HEK293 (cell line): Measurements from ENCODE around the gene MLN.

Experiments
- CTCF ChIA-PET: fragments of 350-600 bp; formaldehyde crosslinking; extraction: SDS; loops from one replicate; lab custom pipeline; 2021; ENCODE audit warnings: antibody characterized with exemption; lab: Yijun Ruan, JAX
- POLR2A ChIA-PET: fragments of 300-600 bp; formaldehyde crosslinking; extraction: SDS; loops from one replicate; lab custom pipeline; 2020; ENCODE audit warnings: antibody characterized with exemption, inconsistent platforms; lab: Yijun Ruan, JAX
- H3K27ac ChIP-seq: fragments of 200-500 bp; sonication (Bioruptor generic); 2 replicates; pipeline ENCODE4 v1.5.1; 2014; ENCODE audit warnings: low read depth, low read length, control low read depth, inconsistent platforms; ENCODE audit errors: extremely low read depth
- H3K36me3 ChIP-seq, 2 experiments: fragments of 200-500 bp in 1 of 2; sonication (Bioruptor generic) in 1 of 2; 1 replicate in 1 of 2; 2 replicates in 1 of 2; pipeline ENCODE4 v1.5.1; 2014 to 2017; ENCODE audit warnings: inconsistent platforms in 2 of 2, low read length in 2 of 2; ENCODE audit not compliant: control insufficient read depth in 2 of 2, insufficient read depth in 1 of 2
- H3K4me1 ChIP-seq: fragments of 200-500 bp; sonication (Bioruptor generic); 2 replicates; pipeline ENCODE4 v1.5.1; 2014; ENCODE audit warnings: mild to moderate bottlenecking, low read length, inconsistent platforms; ENCODE audit not compliant: control insufficient read depth, insufficient read depth
- H3K4me3 ChIP-seq: 2 replicates; pipeline ENCODE4 v1.5.1; 2011; ENCODE audit warnings: low read depth, mild to moderate bottlenecking, control low read depth, low read length, moderate library complexity
- H3K9me3 ChIP-seq: fragments of 200-500 bp; sonication (Bioruptor generic); 2 replicates; pipeline ENCODE4 v1.5.1; 2014; ENCODE audit warnings: low read depth, low read length, inconsistent platforms; ENCODE audit not compliant: control insufficient read depth, insufficient read depth
- ATF2 ChIP-seq: fragments of 450-650 bp; formaldehyde crosslinking; IDR thresholded peaks from 2 replicates; pipeline ENCODE4 v1.5.1; 2016; ENCODE audit warnings: missing biosample characterization, missing genetic modification characterization, low read depth
- HOXD13 ChIP-seq: sonication (generic); formaldehyde crosslinking; IDR thresholded peaks from 2 replicates; pipeline ENCODE4 v1.8.0; 2022; ENCODE audit warnings: missing genetic modification reagents, borderline replicate concordance
- KLF17 ChIP-seq: fragments of 450-650 bp; formaldehyde crosslinking; IDR thresholded peaks from 2 replicates; pipeline ENCODE4 v1.5.1; 2016; ENCODE audit warnings: missing biosample characterization, missing genetic modification characterization
- PATZ1 ChIP-seq: fragments of 450-650 bp; formaldehyde crosslinking; IDR thresholded peaks from 2 replicates; pipeline ENCODE4 v1.5.1; 2016; ENCODE audit warnings: missing biosample characterization, missing genetic modification characterization
- PRDM6 ChIP-seq: fragments of 450-650 bp; formaldehyde crosslinking; IDR thresholded peaks from 2 replicates; pipeline ENCODE4 v1.5.1; 2017; ENCODE audit warnings: missing biosample characterization, missing genetic modification characterization
- ZBTB17 ChIP-seq: fragments of 450-650 bp; formaldehyde crosslinking; IDR thresholded peaks from 2 replicates; pipeline ENCODE4 v1.5.1; 2016; ENCODE audit warnings: missing biosample characterization, missing genetic modification characterization
- ZNF174 ChIP-seq: fragments of 450-650 bp; formaldehyde crosslinking; IDR thresholded peaks from 2 replicates; pipeline ENCODE4 v1.5.0; 2017; ENCODE audit warnings: missing biosample characterization, mild to moderate bottlenecking, missing genetic modification characterization
- ZNF175 ChIP-seq: fragments of 450-650 bp; formaldehyde crosslinking; IDR thresholded peaks from 2 replicates; pipeline ENCODE4 v1.5.1; 2016; ENCODE audit warnings: missing biosample characterization, missing genetic modification characterization
- ZNF19 ChIP-seq: fragments of 450-650 bp; formaldehyde crosslinking; IDR thresholded peaks from 2 replicates; pipeline ENCODE4; 2016; ENCODE audit warnings: missing biosample characterization, missing genetic modification characterization, low read depth
- ZNF239 ChIP-seq: fragments of 450-650 bp; formaldehyde crosslinking; IDR thresholded peaks from 2 replicates; pipeline ENCODE4 v1.5.1; 2016; ENCODE audit warnings: missing biosample characterization, missing genetic modification characterization
- ZNF280C ChIP-seq: fragments of 450-650 bp; formaldehyde crosslinking; IDR thresholded peaks from 2 replicates; pipeline ENCODE4 v1.5.1; 2016; ENCODE audit warnings: missing biosample characterization, missing genetic modification characterization
- ZNF292 ChIP-seq: fragments of 450-650 bp; formaldehyde crosslinking; IDR thresholded peaks from 2 replicates; pipeline ENCODE4 v1.5.1; 2016; ENCODE audit warnings: low read depth, missing biosample characterization, missing genetic modification characterization, borderline replicate concordance
- ZNF302 ChIP-seq: fragments of 450-650 bp; formaldehyde crosslinking; IDR thresholded peaks from 2 replicates; pipeline ENCODE4 v1.5.1; 2016; ENCODE audit warnings: missing biosample characterization, missing genetic modification characterization, low read depth
- ZNF433 ChIP-seq: fragments of 450-650 bp; formaldehyde crosslinking; IDR thresholded peaks from 2 replicates; pipeline ENCODE4 v1.5.1; 2016; ENCODE audit warnings: missing biosample characterization, missing genetic modification characterization, low read depth
- ZNF600 ChIP-seq: fragments of 450-650 bp; formaldehyde crosslinking; IDR thresholded peaks from 2 replicates; pipeline ENCODE4 v1.5.1; 2016; ENCODE audit warnings: missing biosample characterization, missing genetic modification characterization
- ZNF701 ChIP-seq: fragments of 450-650 bp; formaldehyde crosslinking; IDR thresholded peaks from 2 replicates; pipeline ENCODE4 v1.5.1; 2016; ENCODE audit warnings: missing biosample characterization, missing genetic modification characterization
- ZNF830 ChIP-seq: fragments of 450-650 bp; IDR thresholded peaks from 2 replicates; pipeline ENCODE4 v1.5.0; 2018; ENCODE audit warnings: missing biosample characterization, missing genetic modification characterization, low read depth, mild to moderate bottlenecking, moderate library complexity
- TF ChIP-seq, protein P1 (sequence below): fragments of 450-650 bp; formaldehyde crosslinking; IDR thresholded peaks from 2 replicates; pipeline ENCODE4 v1.5.1; 2016; ENCODE audit warnings: missing biosample characterization, missing genetic modification characterization

MLN gene

DNA sequence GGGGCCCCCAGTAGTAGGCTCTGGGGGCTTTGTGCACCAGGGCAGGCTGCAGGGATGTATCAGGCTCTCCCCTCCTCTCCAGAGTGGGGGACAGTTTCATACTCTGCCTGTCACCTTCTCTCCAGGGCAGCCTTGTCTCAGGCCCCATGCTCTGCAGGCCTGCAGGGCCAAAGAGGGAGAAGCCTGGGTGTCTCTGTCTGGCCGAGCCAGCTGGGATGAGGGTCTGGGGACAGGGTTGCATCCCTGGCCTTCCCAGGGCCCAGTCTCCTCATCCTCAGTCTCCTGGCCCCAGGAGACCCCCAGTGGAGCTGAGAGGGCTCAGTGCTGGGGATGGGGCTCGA is 42.3 kb downstream of the MLN start (continued):
- no peak for TF ChIP-seq ZNF292 (tag by site-specific recombination)
- TF ChIP-seq, all 188 proteins: peak for 0

GRCh38 chr6:33759887-33760629 is 43.7 kb downstream of the MLN start:
- Histone ChIP-seq H3K4me1 (peaks cover 22% of the 10 kb centered on the region), H3K36me3 (no peaks in the 10 kb centered on the region)
- CTCF ChIA-PET: interaction anchor here (0.5 to 12.1 kb wide), 7 partner anchors 10 to 817 kb away, joined by 3 to 193 read pairs (median 32); partner anchors contain the start of genes IP6K3 and UQCC2
- peak; percentile 24; the same call in 1 of the 2 replicates for TF ChIP-seq ZNF600 (tag by site-specific recombination)
- no peak for TF ChIP-seq ZNF830 (tag by site-specific recombination)
- TF ChIP-seq, protein P1, sequence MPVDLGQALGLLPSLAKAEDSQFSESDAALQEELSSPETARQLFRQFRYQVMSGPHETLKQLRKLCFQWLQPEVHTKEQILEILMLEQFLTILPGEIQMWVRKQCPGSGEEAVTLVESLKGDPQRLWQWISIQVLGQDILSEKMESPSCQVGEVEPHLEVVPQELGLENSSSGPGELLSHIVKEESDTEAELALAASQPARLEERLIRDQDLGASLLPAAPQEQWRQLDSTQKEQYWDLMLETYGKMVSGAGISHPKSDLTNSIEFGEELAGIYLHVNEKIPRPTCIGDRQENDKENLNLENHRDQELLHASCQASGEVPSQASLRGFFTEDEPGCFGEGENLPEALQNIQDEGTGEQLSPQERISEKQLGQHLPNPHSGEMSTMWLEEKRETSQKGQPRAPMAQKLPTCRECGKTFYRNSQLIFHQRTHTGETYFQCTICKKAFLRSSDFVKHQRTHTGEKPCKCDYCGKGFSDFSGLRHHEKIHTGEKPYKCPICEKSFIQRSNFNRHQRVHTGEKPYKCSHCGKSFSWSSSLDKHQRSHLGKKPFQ (tag by site-specific recombination): peak; percentile 69
- TF ChIP-seq ZBTB17 (tag by site-specific recombination): peak; percentile 51
- TF ChIP-seq, all 188 proteins: peak for 3
- Histone ChIP-seq H3K9me3 (no peaks in the 10 kb centered on the region), H3K27ac (peak overlapping the region; percentile 17; the same call in 1 of the 2 replicates), H3K4me3 (no peak overlapping the region)
- POLR2A ChIA-PET: interaction anchor here (1.0 to 1.7 kb wide), 2 partner anchors 11 to 49 kb away, joined by 4 to 7 read pairs; partner anchors contain the start of gene UQCC2

DNA sequence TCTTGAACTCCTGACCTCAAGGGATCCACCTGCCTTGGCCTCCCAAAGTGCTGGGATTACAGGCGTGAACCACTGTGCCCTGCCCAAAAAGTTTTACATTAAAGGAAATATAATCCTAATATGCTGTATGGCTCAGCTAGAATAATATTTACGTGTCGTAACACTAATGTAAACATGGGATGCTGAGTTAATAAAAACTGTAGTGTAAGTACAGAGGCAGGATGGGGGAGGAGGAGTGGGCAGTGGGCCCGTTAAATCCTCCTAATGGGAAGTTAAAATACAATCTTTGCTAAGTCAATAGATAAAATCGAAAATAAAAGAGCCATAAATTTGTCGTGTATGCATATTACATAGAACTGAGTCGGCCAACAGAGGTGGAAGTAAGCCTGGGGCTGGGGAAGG is 45.0 kb downstream of the MLN start:
- CTCF ChIA-PET: interaction anchor here (0.6 to 12.1 kb wide), 5 partner anchors 12 to 1787 kb away, joined by 3 to 193 read pairs (median 3); partner anchors contain the start of genes DXO and IP6K3
- Histone ChIP-seq H3K4me1 (peaks cover 27% of the 10 kb centered on the region), H3K36me3 (no peaks in the 10 kb centered on the region), H3K9me3 (no peaks in the 10 kb centered on the region), H3K27ac (no peak overlapping the region), H3K4me3 (no peak overlapping the region)
- POLR2A ChIA-PET: interaction anchor here (1.2 kb wide), 1 partner anchor 9 kb away, joined by 3 read pairs; no protein-coding TSS in a partner anchor
- TF ChIP-seq ZNF239 (tag by site-specific recombination) (no peak), ZNF175 (tag by site-specific recombination) (no peak), PATZ1 (tag by site-specific recombination) (peak; percentile 20; the same call in 1 of the 2 replicates), ZNF280C (no peak), ZNF19 (tag by site-specific recombination) (no peak), ATF2 (tag by site-specific recombination) (0 out of 2 replicates have a peak, but pooled peaks have one; percentile 15), KLF17 (tag by site-specific recombination) (peak; percentile 98), PRDM6 (tag by site-specific recombination) (peak; percentile 85), ZNF701 (tag by site-specific recombination) (no peak), ZNF433 (tag by site-specific recombination) (no peak), ZNF302 (tag by site-specific recombination) (no peak), HOXD13 (CRISPR knock-in tag) (0 out of 2 replicates have a peak, but pooled peaks have one; percentile 36), ZNF174 (tag by site-specific recombination) (no peak)
- TF ChIP-seq, protein P1 (tag by site-specific recombination): 0 out of 2 replicates have a peak, but pooled peaks have one; percentile 49
